ENCODE measurements around the gene FAM210A.

DNA sequence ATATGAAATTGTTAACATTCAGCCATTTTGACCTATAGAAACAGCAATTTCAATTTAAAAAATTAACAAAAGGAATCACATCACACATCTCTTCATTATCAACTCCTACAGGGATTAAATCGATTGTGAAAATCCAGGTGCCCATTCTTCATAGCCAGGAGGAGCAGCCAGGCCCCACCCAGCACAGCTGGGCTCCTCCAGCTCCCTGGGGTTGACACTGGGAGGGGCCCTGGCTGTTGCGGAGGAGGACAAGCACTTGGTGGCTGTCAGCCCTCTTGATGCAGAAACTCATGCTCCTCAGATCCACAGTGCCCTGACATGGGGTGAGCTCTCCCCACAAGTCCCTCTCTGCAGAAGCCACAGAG, 99.8 kb downstream of the FAM210A start:
- TF ChIP-seq, protein P1, sequence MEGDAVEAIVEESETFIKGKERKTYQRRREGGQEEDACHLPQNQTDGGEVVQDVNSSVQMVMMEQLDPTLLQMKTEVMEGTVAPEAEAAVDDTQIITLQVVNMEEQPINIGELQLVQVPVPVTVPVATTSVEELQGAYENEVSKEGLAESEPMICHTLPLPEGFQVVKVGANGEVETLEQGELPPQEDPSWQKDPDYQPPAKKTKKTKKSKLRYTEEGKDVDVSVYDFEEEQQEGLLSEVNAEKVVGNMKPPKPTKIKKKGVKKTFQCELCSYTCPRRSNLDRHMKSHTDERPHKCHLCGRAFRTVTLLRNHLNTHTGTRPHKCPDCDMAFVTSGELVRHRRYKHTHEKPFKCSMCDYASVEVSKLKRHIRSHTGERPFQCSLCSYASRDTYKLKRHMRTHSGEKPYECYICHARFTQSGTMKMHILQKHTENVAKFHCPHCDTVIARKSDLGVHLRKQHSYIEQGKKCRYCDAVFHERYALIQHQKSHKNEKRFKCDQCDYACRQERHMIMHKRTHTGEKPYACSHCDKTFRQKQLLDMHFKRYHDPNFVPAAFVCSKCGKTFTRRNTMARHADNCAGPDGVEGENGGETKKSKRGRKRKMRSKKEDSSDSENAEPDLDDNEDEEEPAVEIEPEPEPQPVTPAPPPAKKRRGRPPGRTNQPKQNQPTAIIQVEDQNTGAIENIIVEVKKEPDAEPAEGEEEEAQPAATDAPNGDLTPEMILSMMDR (IDR thresholded peaks at IDR 0.05), result no peak
- no peak for TF ChIP-seq EZH2 (IDR thresholded peaks at IDR 0.05; ENCODE audit: borderline replicate concordance, insufficient read depth, low read depth, low read length, poor library complexity, severe bottlenecking)
